SK-N-SH treated with all-trans-retinoic acid at 6 μM for 48 hours (cell line): ENCODE data around the gene SAT1.

Experiments used
- ATAC-seq: fragments of 200-7000 bp; cut with Tn5 transposase; 3 replicates; pipeline ENCODE4 v1.9.1; 2020; ENCODE audit warnings: mild to moderate bottlenecking, moderate library complexity
- CSDC2 ChIP-seq: fragments of 250-450 bp; sonication (Bioruptor Pico); IDR thresholded peaks from 2 replicates; pipeline ENCODE4 v1.5.0; 2020; ENCODE audit warnings: mild to moderate bottlenecking, moderate library complexity
- CSRNP3 ChIP-seq: fragments of 250-450 bp; sonication (Bioruptor Pico); IDR thresholded peaks from 2 replicates; pipeline ENCODE4 v1.5.1; 2021; ENCODE audit warnings: mild to moderate bottlenecking, moderate library complexity
- GLIS3 ChIP-seq: fragments of 250-450 bp; sonication (Bioruptor Pico); IDR thresholded peaks from 2 replicates; pipeline ENCODE4 v1.5.0; 2020; ENCODE audit warnings: mild to moderate bottlenecking, moderate library complexity
- OSR1 ChIP-seq: fragments of 250-450 bp; sonication (Bioruptor Pico); IDR thresholded peaks from 2 replicates; pipeline ENCODE4 v1.8.0; 2022; ENCODE audit warnings: moderate library complexity, mild to moderate bottlenecking, inconsistent platforms
- PATZ1 ChIP-seq: fragments of 250-450 bp; sonication (Bioruptor Pico); IDR thresholded peaks from 2 replicates; pipeline ENCODE4 v1.8.0; 2020; ENCODE audit warnings: mild to moderate bottlenecking, moderate library complexity, borderline replicate concordance
- POU6F1 ChIP-seq: fragments of 250-450 bp; sonication (Bioruptor Pico); IDR thresholded peaks from 2 replicates; pipeline ENCODE4 v1.8.0; 2021; ENCODE audit warnings: low read depth, mild to moderate bottlenecking, moderate library complexity, borderline replicate concordance
- PPARA ChIP-seq: fragments of 250-450 bp; sonication (Bioruptor Pico); IDR thresholded peaks from 2 replicates; pipeline ENCODE4 v1.5.0; 2020; ENCODE audit warnings: mild to moderate bottlenecking, borderline replicate concordance
- SNAI2 ChIP-seq: fragments of 250-450 bp; sonication (Bioruptor Pico); IDR thresholded peaks from 2 replicates; pipeline ENCODE4 v1.5.0; 2020; ENCODE audit warnings: mild to moderate bottlenecking, moderate library complexity
- TOX ChIP-seq: fragments of 250-450 bp; sonication (Bioruptor Pico); IDR thresholded peaks from 2 replicates; pipeline ENCODE4 v1.8.0; 2021; ENCODE audit warnings: mild to moderate bottlenecking, moderate library complexity, borderline replicate concordance
- TSHZ2 ChIP-seq: fragments of 250-450 bp; sonication (Bioruptor Pico); IDR thresholded peaks from 2 replicates; pipeline ENCODE4 v1.5.0; 2020; ENCODE audit warnings: mild to moderate bottlenecking, moderate library complexity
- ZFP3 ChIP-seq: fragments of 250-450 bp; sonication (Bioruptor Pico); IDR thresholded peaks from 2 replicates; pipeline ENCODE4 v1.5.0; 2020; ENCODE audit warnings: mild to moderate bottlenecking, moderate library complexity
- ZFP30 ChIP-seq: fragments of 450-650 bp; formaldehyde crosslinking; IDR thresholded peaks from 2 replicates; pipeline ENCODE4 v1.5.0; 2022; ENCODE audit warnings: mild to moderate bottlenecking, moderate library complexity
- ZNF70 ChIP-seq: fragments of 450-650 bp; formaldehyde crosslinking; IDR thresholded peaks from 2 replicates; pipeline ENCODE4 v1.5.0; 2020; ENCODE audit warnings: mild to moderate bottlenecking, moderate library complexity
- ZNF8 ChIP-seq: fragments of 450-650 bp; formaldehyde crosslinking; IDR thresholded peaks from 2 replicates; pipeline ENCODE4 v1.5.0; 2020; ENCODE audit warnings: mild to moderate bottlenecking, moderate library complexity

SAT1 gene

GRCh38 chrX:23813808-23814207, 30.8 kb downstream of the SAT1 start (continued):
- TF ChIP-seq POU6F1 (CRISPR knock-in tag) = no peak
- no peak for TF ChIP-seq PPARA (CRISPR knock-in tag)
- TF ChIP-seq GLIS3 (CRISPR knock-in tag) = no peak
- TF ChIP-seq ZNF70 (CRISPR knock-in tag) = no peak
- TF ChIP-seq OSR1 (CRISPR knock-in tag) = no peak

- ATAC-seq = no peak
- TF ChIP-seq ZFP30 (CRISPR knock-in tag) = no peak
- no peak for TF ChIP-seq ZFP3 (CRISPR knock-in tag)
- TF ChIP-seq SNAI2 (CRISPR knock-in tag) = no peak
- no peak for TF ChIP-seq PPARA (CRISPR knock-in tag)
- TF ChIP-seq PATZ1 (CRISPR knock-in tag) = no peak
Observed at GRCh38 chrX:23815376-23815775, 32.4 kb downstream of the SAT1 start.

- no peak for ATAC-seq
- TF ChIP-seq GLIS3 (CRISPR knock-in tag) = no peak
- no peak for TF ChIP-seq ZFP30 (CRISPR knock-in tag)
- TF ChIP-seq ZNF8 (CRISPR knock-in tag) = no peak
- no peak for TF ChIP-seq CSDC2
- TF ChIP-seq TSHZ2 = no peak
- no peak for TF ChIP-seq ZNF70 (CRISPR knock-in tag)
- TF ChIP-seq CSRNP3 = no peak
- no peak for TF ChIP-seq TOX (CRISPR knock-in tag)
- TF ChIP-seq ZFP3 (CRISPR knock-in tag) = no peak
- no peak for TF ChIP-seq POU6F1 (CRISPR knock-in tag)
- TF ChIP-seq OSR1 (CRISPR knock-in tag) = no peak
- TF ChIP-seq, all 23 proteins: peak for 0
Observed at GRCh38 chrX:23816179-23816578, 33.2 kb downstream of the SAT1 start.

- ATAC-seq = no peak
- TF ChIP-seq CSRNP3 (no peak), ZFP3 (CRISPR knock-in tag) (no peak), PPARA (CRISPR knock-in tag) (no peak)
- TF ChIP-seq, all 23 proteins: peak for 0
Observed at GRCh38 chrX:23817979-23818336, 35.0 kb downstream of the SAT1 start.
